SK-N-SH (cell line): ENCODE measurements around the gene OTOG.

Source experiments
- CTCF ChIP-seq: fragments of 200-600 bp; sonication (generic); IDR thresholded peaks from 2 replicates; pipeline ENCODE4 v1.6.1; 2017; ENCODE audit warnings: antibody characterized with exemption, mild to moderate bottlenecking, moderate library complexity
- FOXM1 ChIP-seq: IDR thresholded peaks from 2 replicates; pipeline ENCODE4 v1.4.0; 2012; ENCODE audit warnings: low read depth, mild to moderate bottlenecking
- POLR2AphosphoS5 ChIP-seq: IDR thresholded peaks from 2 replicates; pipeline ENCODE4 v1.6.1; 2012; ENCODE audit warnings: low read depth, low read length
- TCF12 ChIP-seq: IDR thresholded peaks from 2 replicates; pipeline ENCODE4 v1.4.0; 2012

- TF ChIP-seq POLR2AphosphoS5 (no peak), CTCF (no peak), TCF12 (no peak), FOXM1 (no peak)
These were observed 31.9 kb downstream of the OTOG start for GRCh38 chr11:17578958-17579357.
